IMR-90 (cell line): ENCODE data around the gene TRPC4AP.
"Not testable (repeated sequence)": the region's sequence is repeated elsewhere in the genome, so short reads cannot be mapped to it uniquely, and the experiment has no call there.

Experiments
- BHLHE40 ChIP-seq: fragments of 150-350 bp; IDR thresholded peaks from 2 replicates; pipeline ENCODE4 v1.6.1; 2016; ENCODE audit warnings: mild to moderate bottlenecking, low read depth, low read length
- CTCF ChIP-seq: conservative IDR thresholded peaks from 2 replicates; pipeline ENCODE4 v1.5.1; 2012; ENCODE audit warnings: mild to moderate bottlenecking, low read depth, low read length, improper control_type of control experiment
- MAFK ChIP-seq: IDR thresholded peaks from 2 replicates; pipeline ENCODE4 v1.6.1; 2012; ENCODE audit warnings: low read depth, low read length, improper control_type of control experiment
- MAZ ChIP-seq: IDR thresholded peaks from 2 replicates; pipeline ENCODE4 v1.6.1; 2012; ENCODE audit warnings: low read depth, mild to moderate bottlenecking, low read length, improper control_type of control experiment, moderate library complexity, borderline replicate concordance
- NFE2L2 ChIP-seq: fragments of 150-350 bp; IDR thresholded peaks from 2 replicates; pipeline ENCODE4 v1.6.1; 2016; ENCODE audit warnings: low read depth, mild to moderate bottlenecking, low read length
- POLR2A ChIP-seq: IDR thresholded peaks from 2 replicates; pipeline ENCODE4 v1.6.1; 2012; ENCODE audit warnings: mild to moderate bottlenecking, low read depth, low read length
- RAD21 ChIP-seq: IDR thresholded peaks from 2 replicates; pipeline ENCODE4 v1.6.1; 2012; ENCODE audit warnings: low read length, improper control_type of control experiment
- RCOR1 ChIP-seq: IDR thresholded peaks from 2 replicates; pipeline ENCODE4 v1.6.1; 2012; ENCODE audit warnings: mild to moderate bottlenecking, low read length, improper control_type of control experiment; ENCODE audit not compliant: insufficient replicate concordance
- RFX5 ChIP-seq: IDR thresholded peaks from 2 replicates; pipeline ENCODE4 v1.8.0; 2012; ENCODE audit warnings: low read depth, mild to moderate bottlenecking, low read length, moderate library complexity
- SMC3 ChIP-seq: fragments of 150-350 bp; IDR thresholded peaks from 2 replicates; pipeline ENCODE4 v1.6.1; 2016; ENCODE audit warnings: low read depth, mild to moderate bottlenecking, antibody characterized with exemption, low read length, moderate library complexity
- USF2 ChIP-seq: fragments of 150-350 bp; IDR thresholded peaks from 2 replicates; pipeline ENCODE4 v1.6.1; 2017; ENCODE audit warnings: mild to moderate bottlenecking, antibody characterized with exemption, low read length, low read depth

- TF ChIP-seq CTCF, SMC3, POLR2A, MAZ, BHLHE40, RAD21, NFE2L2, RFX5, RCOR1, MAFK, USF2: not testable (repeated sequence)
Measured at GRCh38 chr20:35112276-35112675, 19.7 kb upstream of the TRPC4AP start.
